Measurements from ENCODE around the gene CATSPERB.
A peak's percentile ranks its signal among the peaks of the same experiment; 100 is the strongest.
"Not testable (repeated sequence)": the region's sequence is repeated elsewhere in the genome, so short reads cannot be mapped to it uniquely, and the experiment has no call there.

The CATSPERB gene

DNA sequence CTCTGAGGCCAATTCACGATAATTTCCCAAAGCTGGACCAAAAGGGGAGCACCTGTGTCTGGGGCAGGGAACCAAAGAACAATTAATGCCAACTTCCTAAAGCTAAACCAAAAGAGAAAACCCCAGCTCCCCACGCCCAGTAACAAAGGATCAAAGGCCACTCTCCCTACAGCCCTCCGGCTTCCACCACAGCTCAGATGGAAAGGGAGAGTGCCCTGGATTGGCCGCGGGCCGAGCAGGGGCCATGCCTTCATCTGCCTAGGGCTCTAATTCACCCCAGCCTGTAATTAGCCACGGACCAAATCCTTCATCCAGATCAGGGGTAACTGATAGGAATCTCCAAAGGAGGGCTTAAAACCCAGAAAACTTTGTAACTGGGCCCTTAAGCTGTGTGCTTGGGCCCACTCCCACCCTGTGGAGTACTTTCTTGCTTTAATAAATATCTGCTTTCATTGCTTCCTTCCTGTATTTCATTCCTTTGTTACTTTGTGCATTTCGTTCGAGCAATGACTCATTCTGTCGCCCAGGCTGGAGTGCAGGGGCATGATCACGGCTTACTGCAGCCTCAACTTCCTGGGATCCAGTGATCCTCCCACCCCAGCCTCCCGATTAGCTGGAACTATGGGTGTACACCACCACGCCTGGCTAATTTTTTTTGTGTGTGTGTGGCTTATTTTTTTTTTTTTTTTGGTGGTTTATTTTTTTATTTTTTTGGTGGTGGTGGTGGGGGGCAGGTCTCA lies 156.2 kb downstream of the CATSPERB start:
- no peak for DNase-seq

DNA sequence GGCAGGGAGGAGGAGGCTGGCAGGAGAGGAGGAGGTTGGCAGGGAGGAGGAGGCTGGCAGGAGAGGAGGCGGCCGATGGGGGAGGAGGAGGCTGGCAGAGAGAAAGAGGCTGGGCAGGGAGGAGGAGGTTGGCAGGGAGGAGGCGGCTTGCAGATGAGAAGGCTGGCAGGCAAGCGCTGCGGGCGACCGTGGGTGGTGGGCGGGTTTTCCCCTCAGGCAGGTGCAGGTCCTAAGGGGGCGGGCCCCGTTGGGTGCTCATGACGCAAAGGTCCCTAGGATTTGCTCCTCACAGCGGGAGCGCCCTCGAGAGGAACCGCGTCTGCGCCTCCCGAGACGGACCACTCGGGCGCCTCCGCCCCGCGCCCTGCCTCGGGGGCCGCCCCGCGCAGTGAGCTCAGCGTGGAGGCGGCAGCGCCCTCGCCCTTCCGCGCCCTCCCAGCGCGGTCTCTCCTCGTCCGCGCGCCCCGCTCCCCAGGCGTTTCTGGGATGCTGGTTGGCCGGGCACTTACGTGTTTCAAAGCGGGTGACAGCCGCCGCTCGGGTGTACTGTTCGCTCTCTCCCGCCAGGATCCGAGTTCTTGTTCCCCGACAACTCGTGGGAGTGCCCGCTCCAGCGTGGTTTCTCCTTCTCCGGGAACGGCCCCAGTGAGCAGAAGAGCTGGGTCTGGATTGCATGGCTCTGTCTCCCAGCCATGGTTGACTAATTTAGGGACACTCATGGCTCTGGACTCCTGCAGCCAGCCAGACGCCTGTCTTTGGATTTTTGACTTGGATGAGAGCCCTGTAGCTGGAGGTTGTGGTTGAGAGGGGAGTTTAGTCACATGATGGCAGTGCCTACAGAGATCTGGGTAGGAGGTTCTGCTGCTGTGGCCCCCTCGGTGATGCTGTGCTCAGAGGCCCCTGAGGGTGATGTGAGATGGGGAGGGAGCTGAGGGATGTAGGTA lies 157.7 kb downstream of the CATSPERB start:
- DNase-seq: peak; percentile 75

DNA sequence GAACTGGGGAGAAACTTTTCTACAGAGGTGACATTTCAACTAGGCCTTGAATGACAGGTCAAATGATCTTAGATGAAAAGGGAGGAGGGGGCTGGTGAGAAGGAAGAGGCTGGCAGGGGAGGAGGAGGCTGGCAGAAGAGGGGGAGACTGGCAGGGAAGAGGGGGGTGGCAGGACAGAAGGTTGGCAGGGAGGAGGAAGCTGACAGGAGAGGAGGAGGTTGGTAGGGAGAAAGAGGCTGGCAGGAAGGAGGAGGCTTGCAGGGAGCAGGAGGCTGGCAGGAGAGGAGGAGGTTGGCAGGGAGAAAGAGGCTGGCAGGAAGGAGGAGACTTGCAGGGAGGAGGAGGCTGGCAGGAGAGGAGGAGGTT lies 158.4 kb downstream of the CATSPERB start:
- DNase-seq: no peak

DNA sequence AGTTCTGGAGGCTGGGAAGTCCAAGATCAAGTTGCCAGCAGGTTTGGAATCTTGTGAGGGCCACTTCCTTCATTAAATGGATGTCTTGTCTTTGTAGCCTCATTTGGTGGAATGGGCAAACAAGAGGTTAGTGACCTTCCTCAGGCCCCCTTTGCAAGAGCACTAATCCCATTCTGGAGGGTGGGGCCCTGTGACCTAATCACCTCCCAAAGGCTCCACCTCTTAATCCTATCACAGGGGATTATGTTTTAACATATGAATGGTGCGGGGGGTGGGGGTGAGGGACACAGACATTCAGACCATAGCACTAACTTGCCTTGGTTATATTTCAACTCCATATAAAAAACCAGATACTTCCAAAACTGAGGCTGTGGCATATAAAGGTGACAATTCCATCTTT lies 161.9 kb downstream of the CATSPERB start:
- DNase-seq: no peak

DNA sequence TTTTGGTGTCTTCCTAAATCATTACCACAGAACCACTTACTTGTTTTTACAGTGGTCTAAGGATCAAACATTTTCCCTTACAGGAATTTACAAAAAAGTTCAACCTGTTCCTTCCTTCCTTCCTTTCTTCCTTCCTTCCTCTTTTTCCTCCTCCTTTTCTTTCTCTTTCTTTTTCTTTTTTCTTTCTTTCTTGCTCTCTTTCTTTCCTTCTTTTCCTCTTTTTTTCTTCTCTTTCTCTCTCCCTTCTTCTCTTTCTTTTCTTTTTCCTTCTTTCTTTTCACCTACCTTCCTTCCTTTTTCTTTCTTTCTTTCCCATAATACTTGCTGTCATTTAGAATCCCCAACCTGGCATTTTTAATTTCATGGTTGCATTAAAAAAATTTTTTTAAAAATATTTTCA lies 162.6 kb downstream of the CATSPERB start:
- DNase-seq: no peak

DNA sequence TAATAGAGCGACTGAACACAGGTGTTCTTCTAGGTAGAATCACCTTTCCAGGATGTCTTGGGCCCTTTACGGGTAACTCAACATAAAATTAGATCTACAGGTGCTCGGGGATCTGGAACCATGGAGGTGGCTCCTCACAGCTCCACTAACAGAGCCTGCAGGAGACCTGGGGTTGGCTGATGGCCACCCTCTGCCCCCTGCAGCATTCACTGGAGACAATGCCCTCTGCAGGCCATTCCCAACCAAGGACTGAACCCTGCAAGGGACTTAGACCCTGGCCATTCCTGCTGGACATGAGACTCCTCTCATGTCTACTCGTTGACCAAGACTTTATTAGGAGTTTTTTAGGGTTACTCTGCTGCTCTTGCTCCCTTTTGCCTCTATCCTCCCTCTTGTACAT lies 163.3 kb downstream of the CATSPERB start:
- DNase-seq: no peak

DNA sequence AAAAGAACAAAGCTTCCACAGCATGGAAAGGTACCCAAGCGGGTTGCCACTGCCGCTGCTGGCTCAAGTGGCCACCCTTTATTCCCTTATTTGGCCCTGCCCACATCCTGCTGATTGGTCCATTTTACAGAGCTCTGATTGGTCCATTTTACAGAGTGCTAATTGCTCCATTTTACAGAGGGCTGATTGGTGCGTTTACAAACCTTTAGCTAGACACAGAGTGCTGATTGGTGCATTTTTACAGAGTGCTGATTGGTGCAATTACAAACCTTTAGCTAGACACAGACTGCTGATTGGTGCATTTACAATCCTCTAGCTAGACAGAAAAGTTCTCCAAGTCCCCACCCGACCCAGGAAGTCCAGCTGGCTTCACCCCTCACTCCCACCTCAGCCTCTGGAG lies 164.1 kb downstream of the CATSPERB start:
- DNase-seq: not testable (repeated sequence)

DNA sequence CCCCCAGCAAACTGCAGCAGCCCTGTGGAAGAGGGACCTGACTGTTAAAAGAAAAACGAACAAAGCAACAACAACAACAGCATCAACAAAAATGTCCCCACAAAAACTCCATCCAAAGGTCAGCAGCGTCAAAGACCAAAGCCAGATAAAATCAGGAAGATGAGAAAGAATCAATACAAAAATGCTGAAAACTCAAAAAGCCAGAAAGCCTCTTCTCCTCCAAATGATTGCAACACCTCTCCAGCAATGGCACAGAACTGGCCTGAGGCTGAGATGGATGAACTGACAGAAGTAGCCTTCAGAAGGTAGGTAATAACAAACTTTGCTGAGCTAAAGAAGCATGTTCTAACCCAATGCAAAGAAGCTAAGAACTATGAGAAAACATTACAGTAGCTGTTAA lies 176.4 kb downstream of the CATSPERB start:
- no peak for DNase-seq

DNA sequence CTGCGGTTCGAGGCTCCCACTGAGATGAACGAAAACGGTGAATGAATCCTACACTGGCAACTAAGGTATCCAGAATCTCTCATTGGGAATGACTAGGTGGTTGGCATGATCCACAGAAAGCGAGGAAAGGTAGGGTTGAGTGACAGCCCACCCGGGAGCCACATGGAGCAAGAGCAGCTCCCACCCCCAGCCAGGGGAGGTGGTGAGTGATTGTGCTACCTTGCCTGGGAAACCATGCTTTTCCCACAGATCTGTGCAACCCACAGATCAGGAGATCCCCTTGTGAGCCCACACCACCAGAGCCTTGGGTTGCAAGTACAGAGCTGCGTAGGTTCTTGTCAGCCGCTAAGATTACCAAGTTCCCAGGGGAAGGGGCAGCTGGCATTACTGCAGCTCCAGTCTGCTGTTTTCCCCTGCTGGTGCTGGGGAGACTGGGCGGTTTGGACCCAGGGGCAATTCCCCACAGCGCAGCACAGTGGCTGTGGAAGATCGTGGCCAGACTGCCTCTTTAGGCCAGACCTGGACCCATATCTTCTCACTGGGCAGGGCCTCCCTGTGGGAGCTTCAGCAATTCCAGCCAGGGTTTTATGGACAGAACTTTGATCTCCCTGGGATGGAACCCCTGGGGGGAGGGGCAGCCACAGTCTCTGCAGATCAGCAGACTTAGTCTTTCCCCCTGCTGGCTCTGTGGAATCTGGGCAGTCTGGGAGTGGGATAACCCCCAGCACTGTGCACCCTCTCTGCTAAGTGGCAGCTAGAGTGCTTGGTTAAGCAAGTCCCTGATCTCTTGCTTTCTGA lies 177.2 kb downstream of the CATSPERB start:
- no peak for DNase-seq

DNA sequence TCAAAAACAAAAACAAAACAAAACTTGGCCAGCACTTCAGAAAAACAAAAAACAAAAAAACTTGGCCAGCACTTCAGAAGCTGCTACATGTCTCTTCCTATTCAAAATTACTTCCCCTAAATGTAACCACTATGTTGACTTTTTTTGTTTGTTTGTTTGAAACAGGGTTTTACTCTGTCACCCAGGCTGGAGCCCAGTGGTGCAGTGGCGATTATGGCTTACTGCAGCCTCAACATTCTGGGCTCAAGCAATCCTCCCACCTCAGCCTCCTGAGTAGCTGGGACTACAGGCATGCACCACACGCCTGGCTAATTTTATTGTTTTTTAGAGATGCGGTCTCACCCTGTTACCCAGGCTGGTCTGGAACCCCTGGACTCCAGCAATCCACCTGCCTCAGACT lies 183.8 kb downstream of the CATSPERB start:
- DNase-seq: no peak

DNA sequence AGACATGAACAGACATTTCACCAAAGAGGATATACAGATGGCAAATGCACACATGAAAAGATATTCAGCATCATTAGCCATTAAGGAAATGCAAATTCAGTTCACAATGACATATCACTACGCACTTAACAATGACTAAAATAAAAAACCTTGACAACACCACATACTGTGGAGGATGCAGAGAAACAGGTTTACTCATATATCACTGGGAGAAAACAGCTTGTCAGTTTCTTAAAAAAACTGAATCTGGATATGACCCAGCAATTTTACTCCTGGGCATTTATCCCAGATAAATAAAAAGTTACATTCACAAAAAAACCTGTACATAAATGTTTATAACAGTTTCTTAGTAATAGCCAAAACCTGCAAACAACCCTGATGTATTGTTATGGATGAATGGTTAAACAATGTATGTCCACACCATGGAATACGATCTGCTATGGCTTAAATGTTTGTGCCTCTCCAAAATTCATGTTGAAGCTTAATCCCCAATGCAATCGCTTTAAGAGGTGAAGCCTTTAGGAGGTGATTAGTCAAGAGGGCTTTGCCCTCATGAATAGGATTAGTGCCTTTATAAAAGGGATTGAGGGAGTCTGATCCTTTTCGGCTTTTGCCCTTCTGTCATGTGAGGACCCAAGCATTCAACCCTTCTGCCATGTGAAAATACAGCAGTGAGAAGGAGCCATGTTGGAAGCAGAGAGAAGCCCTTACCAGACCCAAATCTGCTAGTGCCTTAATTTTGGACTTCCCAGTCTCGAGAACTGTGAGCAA lies 185.8 kb downstream of the CATSPERB start:
- no peak for DNase-seq

DNA sequence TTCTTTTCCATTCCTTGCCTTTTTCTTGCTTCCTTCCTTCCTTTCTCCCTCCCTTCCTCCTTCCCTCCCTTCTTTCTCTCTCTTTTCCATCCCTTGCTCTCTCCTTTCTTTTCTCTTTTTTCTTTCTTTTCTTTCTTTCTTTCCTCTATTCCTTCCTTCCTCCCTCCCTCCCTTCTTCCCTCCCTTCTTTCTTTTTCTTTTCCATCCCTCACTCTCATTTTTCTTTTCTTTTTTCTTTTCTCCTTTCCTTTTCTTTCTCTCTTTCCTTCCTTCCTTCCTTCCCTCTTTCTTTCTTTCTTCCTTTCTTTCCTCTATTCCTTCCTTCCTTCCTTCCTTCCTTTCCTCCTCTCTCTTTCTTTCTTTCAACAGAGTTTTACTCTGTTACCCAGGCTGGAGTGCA lies 186.7 kb downstream of the CATSPERB start:
- DNase-seq: no peak

DNA sequence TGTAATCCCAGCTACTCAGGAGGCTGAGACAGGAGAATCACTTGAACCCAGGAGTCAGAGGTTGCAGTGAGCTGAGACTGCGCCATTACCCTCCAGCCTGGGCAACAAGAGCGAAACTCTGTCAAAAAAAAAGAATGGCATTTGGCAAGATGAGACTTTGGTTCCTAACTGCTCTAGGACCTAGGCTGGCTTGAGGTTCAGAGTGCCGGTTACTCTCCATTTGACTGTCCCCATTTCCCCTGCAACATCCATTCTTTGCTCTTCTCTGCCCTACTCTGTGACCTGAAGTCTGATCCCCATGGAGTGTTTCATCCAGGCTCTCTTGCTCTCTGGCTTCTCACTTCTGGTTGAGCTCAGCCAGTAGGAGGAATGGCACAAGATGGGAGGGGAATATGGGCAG lies 195.6 kb downstream of the CATSPERB start:
- DNase-seq: no peak

DNA sequence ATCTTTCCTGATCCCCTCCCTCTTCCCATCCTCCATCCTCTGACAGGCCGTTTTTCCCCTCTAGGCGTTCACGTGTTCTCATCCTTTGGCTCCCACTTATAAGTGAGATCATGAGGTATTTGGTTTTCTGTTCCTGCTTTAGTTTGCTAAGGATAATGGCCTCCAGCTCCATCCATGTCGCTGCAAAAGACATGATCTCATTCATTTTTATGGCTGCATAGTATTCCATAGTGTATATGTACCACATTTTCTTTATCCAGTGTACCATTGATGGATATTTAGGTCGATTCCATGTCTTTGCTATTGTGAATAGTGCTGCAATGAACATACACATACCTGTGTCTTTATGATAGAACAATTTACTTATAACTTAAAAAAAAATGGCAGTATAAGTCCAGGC lies 197.8 kb downstream of the CATSPERB start:
- DNase-seq: not testable (repeated sequence)

DNA sequence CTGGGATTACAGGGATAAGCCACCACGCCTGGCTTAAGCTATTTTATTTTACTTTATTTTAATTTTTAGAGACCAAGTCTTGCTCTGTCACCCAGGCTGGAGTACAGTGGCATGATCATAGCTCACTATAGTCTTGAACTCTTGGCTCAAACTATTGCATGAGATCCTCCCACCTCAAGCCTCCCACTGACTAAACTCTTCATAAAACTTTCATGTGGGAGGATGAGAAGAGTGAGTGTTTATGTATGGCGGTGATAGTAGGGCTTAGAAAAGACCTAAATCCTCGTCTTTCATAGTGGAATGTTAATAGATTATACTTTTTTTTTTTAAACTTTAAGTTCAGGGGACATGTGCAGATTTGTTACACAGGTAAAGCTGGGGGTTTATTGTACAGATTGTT lies 198.3 kb downstream of the CATSPERB start:
- DNase-seq: no peak

All from fibroblast of skin of back (primary cell).